H1 (cell line): ENCODE measurements around the gene IPO13. TPM values are rescaled to one million over a fixed set of nuclear protein-coding genes. Genes with fewer than 3 reads are reported as not detected.

ENCODE experiments used
- CTCF ChIA-PET: fragments of 300-600 bp; sonication (Branson Sonifier 250); formaldehyde crosslinking; loops from one replicate; lab custom pipeline; 2021; ENCODE audit not compliant: partially characterized antibody; lab: Charles Lee
- POLR2A ChIA-PET: fragments of 300-600 bp; sonication (Branson Sonifier 250); formaldehyde crosslinking; loops from one replicate; lab custom pipeline; 2021; ENCODE audit warnings: inconsistent platforms; ENCODE audit not compliant: partially characterized antibody; lab: Charles Lee
- DNase-seq, 2 experiments: peaks; one replicate each; pipeline versions ENCODE4 v3.0.0 to v3.0.0-alpha.2; 2010 to 2022; ENCODE audit warnings: low spot score in 2 of 2, low read depth in 1 of 2, mixed read lengths in 1 of 2
- FAIRE-seq: peaks from 2 replicates; lab custom pipeline; 2011; peaks lifted over from hg19 to GRCh38; lab: Jason Lieb, UNC
- H2AFZ ChIP-seq: 2 replicates; pipeline ENCODE4 v1.8.1; 2012; ENCODE audit warnings: low read length, inconsistent platforms
- H2AK5ac ChIP-seq: 2 replicates; pipeline ENCODE4 v1.6.1; 2013; ENCODE audit warnings: low read depth, low read length
- H2BK120ac ChIP-seq: replicated peaks from 2 replicates; pipeline ENCODE3; 2013; ENCODE audit warnings: low read depth, low read length, inconsistent platforms
- H2BK12ac ChIP-seq: 2 replicates; pipeline ENCODE4 v1.6.1; 2013; ENCODE audit warnings: low read depth, low read length
- H2BK15ac ChIP-seq: 2 replicates; pipeline ENCODE4 v1.6.1; 2013; ENCODE audit warnings: low read length
- H2BK20ac ChIP-seq: 2 replicates; pipeline ENCODE4 v1.6.1; 2013; ENCODE audit warnings: low read length
- H2BK5ac ChIP-seq: 2 replicates; pipeline ENCODE4 v1.6.1; 2013; ENCODE audit warnings: low read depth, low read length
- H3K14ac ChIP-seq: 2 replicates; pipeline ENCODE4 v1.6.1; 2013; ENCODE audit warnings: inconsistent platforms; ENCODE audit not compliant: insufficient read length
- H3K18ac ChIP-seq: 2 replicates; pipeline ENCODE4 v1.6.1; 2013; ENCODE audit warnings: low read length; ENCODE audit errors: extremely low read depth
- H3K23ac ChIP-seq: 2 replicates; pipeline ENCODE4 v1.6.1; 2013; ENCODE audit warnings: inconsistent platforms; ENCODE audit not compliant: insufficient read length
- H3K23me2 ChIP-seq: 2 replicates; pipeline ENCODE4 v1.6.1; 2013; ENCODE audit warnings: low read depth, low read length
- H3K27ac ChIP-seq: 2 replicates; pipeline ENCODE4 v1.6.1; 2011; ENCODE audit warnings: low read depth, low read length, inconsistent platforms
- H3K27me3 ChIP-seq, 4 experiments: replicated peaks in 1 of 4; 1 replicate in 1 of 4; 2 replicates in 3 of 4; pipeline versions ENCODE4 v1.6.1 to v1.8.1; 2011 to 2013; ENCODE audit warnings: low read length in 3 of 4, mild to moderate bottlenecking in 3 of 4, inconsistent platforms in 2 of 4, mixed read lengths in 2 of 4, moderate library complexity in 1 of 4; ENCODE audit not compliant: control insufficient read depth in 3 of 4, insufficient read depth in 3 of 4; ENCODE audit errors: extremely low read depth in 1 of 4
- H3K36me3 ChIP-seq, 4 experiments: 2 replicates each; pipeline versions ENCODE4 v1.6.1 to v1.8.1; 2011 to 2013; ENCODE audit warnings: mild to moderate bottlenecking in 4 of 4, low read length in 3 of 4, moderate library complexity in 2 of 4, control low read depth in 1 of 4, inconsistent platforms in 1 of 4; ENCODE audit not compliant: insufficient read depth in 4 of 4, control insufficient read depth in 2 of 4
- H3K4ac ChIP-seq: replicated peaks from 2 replicates; pipeline ENCODE3; 2013; ENCODE audit warnings: low read length, low read depth, mixed read lengths, inconsistent platforms; ENCODE audit not compliant: insufficient read length
- H3K4me1 ChIP-seq, 4 experiments: replicated peaks in 1 of 4; 1 replicate in 1 of 4; 2 replicates in 3 of 4; pipeline versions ENCODE4 v1.6.1 to v1.8.1; 2011 to 2013; ENCODE audit warnings: low read length in 3 of 4, inconsistent platforms in 2 of 4, mixed read lengths in 1 of 4; ENCODE audit not compliant: insufficient read depth in 4 of 4, control insufficient read depth in 3 of 4
- H3K4me2 ChIP-seq, 2 experiments: 2 replicates each; pipeline versions ENCODE4 v1.6.1 to v1.8.1; 2011 to 2013; ENCODE audit warnings: low read depth in 2 of 2, low read length in 2 of 2, control low read depth in 1 of 2, inconsistent platforms in 1 of 2, mild to moderate bottlenecking in 1 of 2; ENCODE audit not compliant: insufficient read depth in 1 of 2
- H3K4me3 ChIP-seq, 4 experiments: fragments of 200-600, 300-600 bp in 1 of 4; sonication (generic), shearing (Covaris generic), sonication (Bioruptor Twin) in 1 of 4; 2 replicates each; pipeline versions ENCODE4 v1.5.1 to v1.8.1; 2011 to 2016; ENCODE audit warnings: low read length in 4 of 4, low read depth in 3 of 4, control low read depth in 2 of 4, inconsistent platforms in 2 of 4, mild to moderate bottlenecking in 2 of 4, mixed read lengths in 1 of 4, moderate library complexity in 1 of 4; ENCODE audit not compliant: insufficient read depth in 2 of 4; ENCODE audit errors: extremely low read depth in 1 of 4
- H3K56ac ChIP-seq: replicated peaks from 2 replicates; pipeline ENCODE3; 2013; ENCODE audit warnings: low read depth, mild to moderate bottlenecking, mixed read lengths, low read length, inconsistent platforms; ENCODE audit not compliant: insufficient read length
- H3K79me1 ChIP-seq: 2 replicates; pipeline ENCODE4 v1.6.1; 2013; ENCODE audit warnings: low read depth, low read length, control low read depth
- H3K79me2 ChIP-seq, 2 experiments: 2 replicates each; pipeline versions ENCODE4 v1.6.1 to v1.8.1; 2012 to 2013; ENCODE audit warnings: low read length in 2 of 2, mild to moderate bottlenecking in 2 of 2, inconsistent platforms in 1 of 2; ENCODE audit not compliant: insufficient read depth in 2 of 2, control insufficient read depth in 1 of 2
- H3K9ac ChIP-seq, 4 experiments: replicated peaks in 1 of 4; 1 replicate in 1 of 4; 2 replicates in 3 of 4; pipeline versions ENCODE4 v1.6.1 to v1.8.1; 2011 to 2013; ENCODE audit warnings: low read depth in 3 of 4, low read length in 3 of 4, control low read depth in 2 of 4, mild to moderate bottlenecking in 2 of 4, moderate library complexity in 2 of 4, inconsistent platforms in 1 of 4; ENCODE audit errors: extremely low read depth in 1 of 4
- H3K9me3 ChIP-seq, 2 experiments: 2 replicates each; pipeline versions ENCODE4 v1.6.1 to v1.8.1; 2012 to 2013; ENCODE audit warnings: mild to moderate bottlenecking in 2 of 2, moderate library complexity in 2 of 2, control low read depth in 1 of 2, inconsistent platforms in 1 of 2, low read depth in 1 of 2, low read length in 1 of 2, mixed read lengths in 1 of 2; ENCODE audit not compliant: insufficient read depth in 2 of 2
- H4K20me1 ChIP-seq, 2 experiments: replicated peaks in 1 of 2; 2 replicates each; pipeline versions ENCODE3 to v1.8.1; 2011 to 2013; ENCODE audit warnings: inconsistent platforms in 2 of 2, low read length in 2 of 2, mild to moderate bottlenecking in 1 of 2; ENCODE audit not compliant: insufficient read depth in 2 of 2, control insufficient read depth in 1 of 2
- H4K5ac ChIP-seq: 2 replicates; pipeline ENCODE4 v1.6.1; 2013; ENCODE audit warnings: low read length, low read depth, mixed read lengths, inconsistent platforms; ENCODE audit not compliant: insufficient read length
- H4K8ac ChIP-seq: 2 replicates; pipeline ENCODE4 v1.8.0; 2013; ENCODE audit warnings: mild to moderate bottlenecking, moderate library complexity, low read length, inconsistent platforms; ENCODE audit not compliant: insufficient read depth; ENCODE audit errors: extremely low read depth
- H4K91ac ChIP-seq: replicated peaks from 2 replicates; pipeline ENCODE3; 2013; ENCODE audit warnings: low read length, mixed read lengths, inconsistent platforms; ENCODE audit not compliant: insufficient read length
- MAFK ChIP-seq: IDR thresholded peaks from 2 replicates; pipeline ENCODE4 v1.6.1; 2012; ENCODE audit warnings: low read depth, mild to moderate bottlenecking, improper control_type of control experiment, low read length
- NRF1 ChIP-seq: IDR thresholded peaks from 2 replicates; pipeline ENCODE4 v1.6.1; 2011; ENCODE audit warnings: mild to moderate bottlenecking, low read depth, low read length, improper control_type of control experiment
- POU5F1 ChIP-seq: IDR thresholded peaks from 2 replicates; pipeline ENCODE4 v1.6.1; 2011; ENCODE audit warnings: low read depth, mild to moderate bottlenecking, low read length, moderate library complexity
- SIX5 ChIP-seq: IDR thresholded peaks from 2 replicates; pipeline ENCODE4 v1.6.1; 2011; ENCODE audit warnings: mild to moderate bottlenecking, low read depth, low read length
- WGBS, 2 experiments: shearing (Covaris generic) in 1 of 2; methylation state at CpG; one replicate each; pipeline versions ENCODE4 v1.1.6 to v1.1.7; 2013 to 2015; ENCODE audit warnings: low lambda C conversion rate in 2 of 2, mixed read lengths in 2 of 2, inconsistent platforms in 1 of 2, low coverage in 1 of 2, missing lambda C conversion rate in 1 of 2; ENCODE audit not compliant: insufficient replicate concordance in 2 of 2, insufficient coverage in 1 of 2, insufficient read length in 1 of 2; ENCODE audit errors: extremely low coverage in 1 of 2, missing lambda C conversion rate in 1 of 2; 5-methylcytosine and 5-hydroxymethylcytosine counted together
- polyA plus RNA-seq, 7 experiments: library from polyadenylated mRNA; depleted of rRNA in 3 of 7; stranded (reverse) in 5 of 7; unstranded in 2 of 7; fragments of >200 nt in 5 of 7; fragments of 200-250 nt in 2 of 7; gene quantifications; 1 replicate in 5 of 7; 2 replicates in 1 of 7; 4 replicates in 1 of 7; pipeline versions ENCODE4 v1.2.1 to v1.2.3, GENCODE V29; 2011 to 2013; ENCODE audit warnings: missing spikeins in 2 of 7, mixed read lengths in 2 of 7
- total RNA-seq: library from RNA; stranded (reverse); fragmentation: NEBNext Ultra II Directional; extraction: Animal tissue kit (Norgen Biotek cat#: 25700); gene quantifications from 2 replicates; pipeline ENCODE4 v1.2.1, GENCODE V29; 2021
- TF ChIP-seq, protein P1 (sequence below): IDR thresholded peaks from 2 replicates; pipeline ENCODE4 v1.6.1; 2012; ENCODE audit warnings: low read length, inconsistent platforms
- TF ChIP-seq, protein P2 (sequence below): IDR thresholded peaks from 2 replicates; pipeline ENCODE4 v1.6.1; 2012; ENCODE audit warnings: inconsistent platforms

IPO13 gene
- total and polyA plus RNA-seq, 2 of the 8 experiments (the other 6 are each of a cell fraction or from before 2014, with no cell fraction given) = 23.0 to 27.0 TPM

DNA sequence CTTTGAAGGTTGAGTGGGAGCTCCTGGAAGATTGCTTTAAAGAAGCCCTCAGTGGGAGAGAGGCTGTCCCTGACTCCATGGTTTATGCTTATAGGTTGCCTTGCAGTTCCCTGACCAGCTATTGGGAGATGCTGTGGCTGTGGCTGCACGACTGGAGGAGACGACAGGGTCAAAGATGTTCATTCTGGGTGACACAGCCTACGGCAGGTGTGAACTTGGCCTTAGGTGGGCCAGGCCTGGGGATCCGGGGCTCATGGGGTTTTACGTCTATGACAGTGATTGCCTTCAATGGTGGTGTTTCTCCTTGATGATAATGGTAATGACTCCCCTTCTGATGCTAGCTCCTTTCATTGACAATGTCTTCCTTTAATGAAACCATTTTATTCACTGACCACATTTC, 23.8 kb downstream of the IPO13 start:
- Histone ChIP-seq H3K9ac (peak overlapping the region in 3 of 4 experiments; percentile 72 to 81 (median 79); a peak in 6 of 7 replicates), H3K18ac (no peak overlapping the region), H2AK5ac (no peak overlapping the region), H3K9me3 (no peaks in the 10 kb centered on the region), H2AFZ (no peak overlapping the region), H3K27ac (no peak overlapping the region), H4K91ac (no peak overlapping the region), H3K79me1 (0 out of 2 replicates have a peak, but pooled peaks cover 4% of the 10 kb centered on the region), H4K20me1 (peaks cover 2 to 9% of the 10 kb centered on the region in 2 experiments), H3K4me2 (peak overlapping the region; percentile 69 to 85), H2BK15ac (no peak overlapping the region; the same call in 1 of the 2 replicates), H4K8ac (peak overlapping the region; percentile 84), H4K5ac (no peak overlapping the region), H3K4me3 (peak overlapping the region; percentile 65 to 100 (median 97)), H3K36me3 (peaks cover 0 to 14% (median 8%) of the 10 kb centered on the region in 4 experiments; a peak in 4 of 8 replicates), H3K56ac (no peak overlapping the region), H3K4me1 (peaks cover 0 to 11% (median 6%) of the 10 kb centered on the region in 4 experiments; a peak in 5 of 7 replicates), H3K79me2 (peaks cover 0 to 15% of the 10 kb centered on the region in 2 experiments; a peak in 2 of 4 replicates), H3K4ac (no peak overlapping the region), H2BK5ac (no peak overlapping the region; the same call in 1 of the 2 replicates), H2BK12ac (no peak overlapping the region), H3K27me3 (no peaks in the 10 kb centered on the region), H3K23me2 (peaks cover 18% of the 10 kb centered on the region), H3K23ac (no peak overlapping the region), H2BK120ac (no peak overlapping the region), H2BK20ac (no peak overlapping the region), H3K14ac (no peak overlapping the region)
- WGBS, 2 experiments = 59% methylated on average over 5 of the region's 5 CpGs; no CpG with 5 or more reads in 1 of the 2 experiments
- TF ChIP-seq MAFK = no peak
- TF ChIP-seq, protein P1, sequence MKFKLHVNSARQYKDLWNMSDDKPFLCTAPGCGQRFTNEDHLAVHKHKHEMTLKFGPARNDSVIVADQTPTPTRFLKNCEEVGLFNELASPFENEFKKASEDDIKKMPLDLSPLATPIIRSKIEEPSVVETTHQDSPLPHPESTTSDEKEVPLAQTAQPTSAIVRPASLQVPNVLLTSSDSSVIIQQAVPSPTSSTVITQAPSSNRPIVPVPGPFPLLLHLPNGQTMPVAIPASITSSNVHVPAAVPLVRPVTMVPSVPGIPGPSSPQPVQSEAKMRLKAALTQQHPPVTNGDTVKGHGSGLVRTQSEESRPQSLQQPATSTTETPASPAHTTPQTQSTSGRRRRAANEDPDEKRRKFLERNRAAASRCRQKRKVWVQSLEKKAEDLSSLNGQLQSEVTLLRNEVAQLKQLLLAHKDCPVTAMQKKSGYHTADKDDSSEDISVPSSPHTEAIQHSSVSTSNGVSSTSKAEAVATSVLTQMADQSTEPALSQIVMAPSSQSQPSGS = no peak
- no peak for TF ChIP-seq NRF1
- no peak for TF ChIP-seq POU5F1
- TF ChIP-seq SIX5 = no peak
- TF ChIP-seq, protein P2, sequence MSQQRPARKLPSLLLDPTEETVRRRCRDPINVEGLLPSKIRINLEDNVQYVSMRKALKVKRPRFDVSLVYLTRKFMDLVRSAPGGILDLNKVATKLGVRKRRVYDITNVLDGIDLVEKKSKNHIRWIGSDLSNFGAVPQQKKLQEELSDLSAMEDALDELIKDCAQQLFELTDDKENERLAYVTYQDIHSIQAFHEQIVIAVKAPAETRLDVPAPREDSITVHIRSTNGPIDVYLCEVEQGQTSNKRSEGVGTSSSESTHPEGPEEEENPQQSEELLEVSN = no peak
- ChIA-PET POLR2A (interaction anchor here (0.7 to 12.9 kb wide), 7 partner anchors 8 to 23 kb away, joined by 3 to 189 read pairs (median 6); partner anchors contain the start of genes CCDC24 and IPO13), CTCF (interaction anchor here (0.7 to 9.2 kb wide), 12 partner anchors 8 to 206 kb away, joined by 3 to 79 read pairs (median 6); partner anchors contain the start of genes IPO13 and SLC6A9)
- FAIRE-seq (no peak), DNase-seq (no peak)
